Measurements from ENCODE around the gene NBEAL2.

DNA sequence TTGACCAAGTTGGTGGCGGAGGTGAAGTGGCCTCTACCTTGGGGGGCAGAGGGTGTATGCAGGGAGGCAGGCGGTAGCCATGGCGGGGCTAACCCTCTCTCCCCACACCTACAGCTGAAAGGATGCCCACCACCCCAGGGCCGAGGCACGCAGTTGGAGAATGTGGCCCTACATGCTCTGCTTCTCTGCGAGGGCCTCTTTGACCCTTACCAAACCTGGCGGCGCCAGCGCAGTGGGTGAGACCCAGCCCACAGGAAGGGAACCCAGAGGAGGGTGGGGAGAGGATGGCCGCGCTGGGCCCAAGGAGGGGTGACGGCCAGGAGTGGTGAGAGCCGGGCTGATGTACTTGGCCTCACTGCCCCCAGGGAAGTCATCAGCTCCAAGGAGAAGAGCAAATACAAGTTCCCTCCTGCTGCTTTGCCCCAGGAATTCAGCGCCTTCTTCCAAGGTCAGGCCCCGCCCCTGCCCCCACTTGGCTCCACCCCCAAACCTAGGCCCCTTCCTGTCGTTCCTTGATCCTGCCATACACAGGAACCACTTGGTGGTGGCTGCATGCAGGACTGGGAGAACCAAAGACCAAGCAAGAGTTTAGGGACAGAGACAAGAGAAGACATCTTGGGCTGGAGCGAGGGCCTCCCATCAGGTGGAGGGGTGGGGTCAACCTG, 9.8 kb downstream of the NBEAL2 start:
- TF ChIP-seq, protein P1, sequence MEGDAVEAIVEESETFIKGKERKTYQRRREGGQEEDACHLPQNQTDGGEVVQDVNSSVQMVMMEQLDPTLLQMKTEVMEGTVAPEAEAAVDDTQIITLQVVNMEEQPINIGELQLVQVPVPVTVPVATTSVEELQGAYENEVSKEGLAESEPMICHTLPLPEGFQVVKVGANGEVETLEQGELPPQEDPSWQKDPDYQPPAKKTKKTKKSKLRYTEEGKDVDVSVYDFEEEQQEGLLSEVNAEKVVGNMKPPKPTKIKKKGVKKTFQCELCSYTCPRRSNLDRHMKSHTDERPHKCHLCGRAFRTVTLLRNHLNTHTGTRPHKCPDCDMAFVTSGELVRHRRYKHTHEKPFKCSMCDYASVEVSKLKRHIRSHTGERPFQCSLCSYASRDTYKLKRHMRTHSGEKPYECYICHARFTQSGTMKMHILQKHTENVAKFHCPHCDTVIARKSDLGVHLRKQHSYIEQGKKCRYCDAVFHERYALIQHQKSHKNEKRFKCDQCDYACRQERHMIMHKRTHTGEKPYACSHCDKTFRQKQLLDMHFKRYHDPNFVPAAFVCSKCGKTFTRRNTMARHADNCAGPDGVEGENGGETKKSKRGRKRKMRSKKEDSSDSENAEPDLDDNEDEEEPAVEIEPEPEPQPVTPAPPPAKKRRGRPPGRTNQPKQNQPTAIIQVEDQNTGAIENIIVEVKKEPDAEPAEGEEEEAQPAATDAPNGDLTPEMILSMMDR (IDR thresholded peaks at IDR 0.05; ENCODE audit: low read length) = no peak
- no peak for TF ChIP-seq EZH2 (IDR thresholded peaks at IDR 0.05; ENCODE audit: borderline replicate concordance, low read length)
